ENCODE results near the gene MYOF.
"Not testable (repeated sequence)": the region's sequence is repeated elsewhere in the genome, so short reads cannot be mapped to it uniquely, and the experiment has no call there.

MYOF gene

GRCh38 chr10:93344691-93345090 lies 137.4 kb downstream of the MYOF start:
- no peak for DNase-seq

DNA sequence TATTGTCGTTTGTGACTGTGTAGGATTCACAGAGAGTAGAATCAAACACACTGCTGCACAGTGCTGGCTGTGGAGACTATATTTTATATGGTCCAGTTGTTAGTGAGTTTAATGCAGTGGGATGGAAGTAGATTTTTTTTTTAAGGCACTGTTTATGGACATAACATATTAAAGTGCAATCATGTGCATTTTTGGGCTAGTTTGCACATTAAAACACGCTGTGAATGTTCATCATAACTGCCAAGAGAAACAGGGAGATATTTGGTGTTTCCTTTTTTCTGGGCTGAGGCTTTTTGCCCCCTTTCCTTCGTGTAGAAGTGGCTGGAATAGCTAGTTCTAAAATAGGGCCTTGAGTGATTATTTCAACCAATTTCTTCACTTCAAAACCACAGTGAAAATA lies 139.2 kb downstream of the MYOF start:
- no peak for DNase-seq

DNA sequence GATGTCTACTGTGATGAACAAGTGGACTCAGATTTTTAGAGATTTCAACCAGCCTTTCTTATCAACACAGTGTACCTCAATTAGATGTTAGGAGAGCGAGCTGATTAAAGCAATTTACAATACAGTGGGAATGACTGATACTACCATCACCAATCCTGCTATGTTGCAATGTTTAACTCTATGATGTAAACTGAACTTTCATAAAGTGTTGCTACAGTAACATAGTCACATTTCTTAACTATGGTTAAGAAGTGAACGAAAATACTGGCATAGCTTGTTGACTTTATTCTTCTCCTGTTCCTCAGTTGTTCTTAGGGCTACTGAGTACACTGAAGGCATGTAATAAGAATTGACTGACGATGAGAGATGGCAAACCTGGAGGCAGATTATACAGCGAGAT lies 139.8 kb downstream of the MYOF start:
- no peak for DNase-seq

GRCh38 chr10:93337309-93337721 lies 144.8 kb downstream of the MYOF start:
- no peak for DNase-seq

GRCh38 chr10:93336678-93337077 lies 145.5 kb downstream of the MYOF start:
- DNase-seq, result no peak

DNA sequence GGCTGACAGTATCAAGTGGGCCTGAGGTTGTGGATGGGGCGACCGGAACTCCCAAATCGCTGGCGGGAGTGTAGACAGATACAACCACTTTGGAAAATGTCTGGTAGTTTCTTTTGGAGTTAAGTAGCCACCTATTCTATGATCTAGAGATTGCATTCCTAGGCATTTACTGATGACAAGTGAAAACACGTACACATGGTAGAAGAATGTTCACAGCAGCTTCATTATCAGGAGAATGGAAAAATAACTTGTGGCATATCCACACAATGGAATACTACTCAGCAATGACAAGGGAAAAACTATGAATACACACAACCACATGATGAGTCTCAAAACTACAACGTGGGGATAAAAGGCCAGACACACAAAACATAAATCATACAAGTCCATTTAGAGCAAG lies 146.0 kb downstream of the MYOF start:
- no peak for DNase-seq

DNA sequence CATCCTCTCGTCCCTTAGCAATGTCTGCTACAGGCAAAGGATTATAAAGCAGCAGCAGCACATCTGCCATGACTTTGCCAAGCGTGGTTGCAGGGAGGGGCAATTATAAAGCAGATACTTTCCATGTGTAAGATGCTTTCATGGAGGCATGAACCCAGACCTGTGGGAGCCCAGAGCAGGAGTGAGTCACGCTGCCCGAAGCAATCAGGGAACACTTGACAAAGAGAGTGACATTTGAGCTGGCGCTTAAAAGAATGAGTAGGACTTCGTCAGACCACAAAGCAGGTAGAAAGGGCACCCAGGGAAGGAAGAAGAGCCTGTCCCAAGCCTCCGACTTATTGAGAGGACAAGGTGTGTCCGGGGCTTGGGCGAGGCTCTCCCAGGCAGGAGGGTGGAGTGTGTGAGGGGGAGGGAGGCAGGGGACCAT lies 147.2 kb downstream of the MYOF start:
- DNase-seq, result peak; percentile 56

GRCh38 chr10:93334181-93334580 lies 148.0 kb downstream of the MYOF start:
- no peak for DNase-seq

DNA sequence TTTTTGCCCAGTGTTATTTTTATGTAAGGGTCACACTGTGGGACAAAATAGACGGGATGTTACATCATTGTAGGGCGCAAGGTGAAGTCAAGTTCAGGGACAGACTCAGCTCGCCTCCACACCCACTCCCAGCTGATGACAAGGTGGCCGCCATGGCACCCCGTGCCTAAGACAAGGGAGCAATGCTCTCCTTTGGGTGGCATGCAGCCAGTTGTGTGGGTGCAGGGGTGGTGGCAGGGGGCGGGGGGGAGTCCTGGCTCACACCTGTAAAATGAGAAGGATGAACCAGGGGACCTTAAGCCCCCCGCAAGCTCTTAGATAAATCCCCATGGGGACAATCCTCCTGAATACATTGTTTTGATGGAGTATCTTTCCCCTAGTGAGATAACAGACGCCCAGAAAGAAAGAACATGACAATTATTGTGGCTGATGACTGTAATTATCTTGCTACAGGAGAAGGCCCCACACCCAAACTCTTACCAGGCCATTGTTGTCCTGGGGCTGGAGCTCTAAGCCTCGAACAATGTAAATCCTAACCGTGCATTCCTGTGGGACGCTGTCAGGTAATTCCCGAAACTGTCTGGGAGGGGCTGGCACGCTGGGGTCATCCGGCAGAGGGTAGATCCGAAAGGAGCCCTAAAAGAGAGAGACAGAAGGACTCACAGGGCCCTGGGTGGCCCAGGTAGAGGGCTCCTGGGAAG lies 148.7 kb downstream of the MYOF start:
- peak; percentile 93 for DNase-seq

- DNase-seq, result no peak
Observed at GRCh38 chr10:93330824-93331223, 151.3 kb downstream of the MYOF start.

DNA sequence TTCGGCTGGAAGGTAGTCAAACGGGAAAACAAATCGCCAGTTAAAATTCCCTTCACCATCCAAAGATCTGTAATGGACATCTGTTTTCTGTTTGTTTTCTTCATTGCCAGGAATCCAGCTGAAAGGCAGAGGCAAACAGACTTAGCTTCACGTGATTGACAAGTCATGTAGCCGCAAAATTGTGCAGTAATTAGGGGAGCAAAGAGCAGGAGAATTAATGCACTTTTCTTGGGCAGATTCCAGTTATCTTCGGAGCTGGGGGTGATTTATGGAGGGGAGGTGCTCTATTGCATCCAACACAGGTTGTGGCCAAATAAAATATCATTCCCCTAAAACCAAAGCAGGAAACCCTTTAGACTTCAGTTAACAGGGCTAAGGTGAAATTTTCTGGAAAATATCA lies 162.2 kb downstream of the MYOF start:
- peak; percentile 85 for DNase-seq

- DNase-seq, result peak; percentile 14
Observed at GRCh38 chr10:93319096-93319495, 163.0 kb downstream of the MYOF start.

DNA sequence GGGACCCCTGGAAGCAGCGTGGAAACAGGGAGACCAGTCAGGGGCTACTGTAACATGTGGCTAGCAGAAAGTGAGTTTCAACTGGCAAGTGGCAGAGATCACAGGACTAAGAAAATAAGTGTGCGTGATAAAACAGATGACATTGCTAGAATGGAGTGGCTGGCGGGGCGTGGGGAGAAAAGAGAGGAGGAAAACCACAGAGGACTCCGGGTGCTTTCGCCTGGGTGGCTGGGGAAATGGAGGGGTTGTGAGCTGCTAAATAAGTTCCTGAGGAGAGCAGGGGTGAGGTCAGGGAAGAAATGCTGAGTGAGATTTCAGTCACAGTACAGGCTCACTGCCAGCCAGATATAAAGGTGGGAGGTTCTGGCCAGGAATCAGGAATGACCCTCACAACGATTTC lies 166.9 kb downstream of the MYOF start:
- no peak for DNase-seq

GRCh38 chr10:93314656-93315055 lies 167.5 kb downstream of the MYOF start:
- DNase-seq, result not testable (repeated sequence)

DNA sequence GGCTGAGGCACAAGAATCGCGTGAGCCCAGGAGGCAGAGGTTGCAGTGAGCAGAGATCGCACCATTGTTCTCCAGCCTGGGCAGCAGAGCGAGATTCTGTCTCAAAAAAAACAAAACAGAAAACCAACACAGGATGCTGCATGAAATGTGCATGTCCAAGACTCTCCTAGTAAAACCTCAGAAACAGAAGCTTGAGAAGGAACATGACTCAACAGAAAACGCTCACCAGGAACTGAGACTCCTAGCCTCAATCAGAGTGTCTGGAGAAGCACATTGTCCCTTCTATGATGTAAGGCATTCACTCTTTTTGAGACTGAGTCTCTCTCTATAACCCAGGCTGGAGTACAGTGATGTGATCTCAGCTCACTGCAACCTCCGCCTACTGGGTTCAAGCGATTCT lies 168.3 kb downstream of the MYOF start:
- no peak for DNase-seq

- DNase-seq, result peak; percentile 14
Observed at GRCh38 chr10:93309062-93309461, 173.1 kb downstream of the MYOF start.

- no peak for DNase-seq
Observed at GRCh38 chr10:93305122-93305521, 177.0 kb downstream of the MYOF start.

DNA sequence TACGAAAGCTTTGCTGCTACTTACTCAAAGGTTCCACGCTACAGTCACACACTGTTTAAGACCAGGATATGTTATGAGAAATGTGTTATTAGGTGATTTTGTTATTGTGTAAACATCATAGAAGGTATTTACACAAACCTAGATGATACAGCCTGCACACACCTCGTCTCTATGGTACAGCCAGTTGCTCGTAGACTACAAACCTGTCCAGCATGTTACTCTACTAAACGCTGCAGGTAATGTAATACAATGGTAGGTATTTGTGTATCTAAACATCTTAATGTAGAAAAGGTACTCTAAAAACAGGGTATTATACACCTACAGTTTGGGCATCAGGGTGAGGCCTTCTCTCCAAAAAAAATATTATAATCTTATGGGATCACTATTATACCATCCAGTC lies 181.2 kb downstream of the MYOF start:
- DNase-seq, result no peak

DNA sequence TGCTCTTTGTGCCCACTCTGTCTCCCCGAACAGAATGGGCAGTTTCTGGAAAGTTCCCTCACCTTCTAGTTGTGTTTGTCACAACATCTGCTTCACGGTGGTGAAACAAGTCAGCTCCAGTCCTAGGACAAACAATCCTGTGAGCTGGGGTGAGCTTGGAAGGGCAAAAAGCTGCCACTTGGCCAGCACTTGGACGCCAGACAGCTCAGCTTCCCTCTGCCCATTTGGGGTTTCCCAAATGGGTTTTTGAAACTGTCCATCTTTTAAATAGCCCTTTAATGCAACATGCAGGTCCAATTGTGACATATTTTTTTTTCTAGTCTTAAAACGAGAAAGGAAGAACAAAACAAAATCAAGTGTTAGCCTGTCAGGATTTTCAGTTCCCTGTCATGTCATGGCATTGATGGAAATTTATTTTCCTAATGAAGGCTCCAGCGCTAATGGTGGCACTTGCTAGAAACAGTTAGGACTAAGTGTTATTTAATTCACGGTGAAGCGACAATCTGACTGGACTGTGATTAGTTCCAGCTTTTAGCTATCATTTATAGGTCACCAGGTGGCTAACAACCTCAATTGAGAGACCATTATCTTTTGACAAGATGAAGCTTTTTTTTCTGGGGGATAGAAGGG lies 181.7 kb downstream of the MYOF start:
- DNase-seq, result no peak

DNA sequence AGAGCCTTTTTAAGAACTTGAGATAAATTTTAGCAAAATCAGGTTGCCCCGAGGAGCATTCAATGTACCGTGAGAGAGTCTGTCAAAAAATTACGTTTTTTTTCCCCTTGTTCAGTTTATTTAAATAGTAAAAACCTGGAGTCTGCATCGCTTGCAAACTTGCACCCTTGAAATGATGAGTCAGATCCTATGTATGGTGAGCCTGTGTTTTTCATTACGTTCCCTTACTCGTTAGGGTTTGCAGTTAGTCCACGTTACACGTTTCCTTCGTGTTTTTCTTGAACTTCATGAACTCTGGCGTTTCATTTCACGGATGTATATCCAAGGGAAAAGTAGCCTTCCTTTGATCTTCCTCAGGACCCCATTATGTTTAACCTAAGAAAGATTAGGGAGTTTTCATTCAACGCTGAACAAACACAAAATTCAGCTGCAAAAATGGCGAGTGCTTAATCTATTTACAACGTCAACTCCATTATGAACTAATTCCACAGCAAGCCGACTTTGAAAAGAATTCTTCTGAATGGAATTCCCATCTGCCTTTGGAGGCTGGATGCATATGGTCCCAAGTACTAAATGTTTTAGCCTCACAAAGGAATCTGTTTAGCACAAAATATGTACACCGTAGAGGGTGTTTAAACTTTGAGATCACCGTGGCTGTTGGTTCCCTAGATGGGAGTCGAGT lies 182.4 kb downstream of the MYOF start:
- DNase-seq, result no peak

GRCh38 chr10:93299195-93299594 lies 182.9 kb downstream of the MYOF start:
- no peak for DNase-seq

DNA sequence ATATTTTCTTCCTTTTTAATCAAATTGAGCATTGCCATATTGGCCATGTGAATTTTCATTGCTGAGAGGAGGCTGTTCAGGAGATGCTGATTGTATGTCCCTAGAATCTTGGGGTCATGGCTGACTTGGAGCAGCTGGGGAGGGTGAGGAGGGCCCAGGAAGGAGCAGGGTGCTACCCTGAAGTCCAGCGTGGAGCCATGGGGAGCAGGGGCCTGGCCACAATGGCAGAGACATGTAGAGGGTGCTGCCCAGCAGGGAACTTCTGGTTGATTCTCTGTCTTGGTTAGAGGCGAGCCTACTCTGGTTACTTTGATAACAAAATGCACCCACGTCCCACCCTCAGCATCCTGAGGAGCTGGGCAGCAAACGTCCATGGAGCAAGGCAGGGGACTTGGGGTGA lies 186.0 kb downstream of the MYOF start:
- DNase-seq, result no peak

DNA sequence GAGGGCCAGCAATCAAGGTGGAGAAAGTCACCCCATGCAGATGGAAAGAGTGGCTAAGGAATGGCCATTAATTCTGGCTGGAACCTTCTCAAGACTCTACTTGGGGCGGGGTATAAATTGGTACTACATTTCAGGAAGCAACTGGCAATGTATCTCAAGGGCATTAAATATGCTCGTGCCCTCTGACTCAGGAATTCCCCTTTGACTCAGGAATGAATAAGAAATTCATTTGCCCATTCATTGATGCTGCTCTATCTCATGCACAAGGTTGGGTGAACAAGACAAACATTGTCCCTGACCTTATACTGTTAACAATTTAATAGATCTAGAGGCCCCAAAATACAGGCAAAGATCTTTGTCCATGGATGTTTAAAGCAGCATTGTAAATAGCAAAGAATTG lies 188.1 kb downstream of the MYOF start:
- DNase-seq, result no peak

DNA sequence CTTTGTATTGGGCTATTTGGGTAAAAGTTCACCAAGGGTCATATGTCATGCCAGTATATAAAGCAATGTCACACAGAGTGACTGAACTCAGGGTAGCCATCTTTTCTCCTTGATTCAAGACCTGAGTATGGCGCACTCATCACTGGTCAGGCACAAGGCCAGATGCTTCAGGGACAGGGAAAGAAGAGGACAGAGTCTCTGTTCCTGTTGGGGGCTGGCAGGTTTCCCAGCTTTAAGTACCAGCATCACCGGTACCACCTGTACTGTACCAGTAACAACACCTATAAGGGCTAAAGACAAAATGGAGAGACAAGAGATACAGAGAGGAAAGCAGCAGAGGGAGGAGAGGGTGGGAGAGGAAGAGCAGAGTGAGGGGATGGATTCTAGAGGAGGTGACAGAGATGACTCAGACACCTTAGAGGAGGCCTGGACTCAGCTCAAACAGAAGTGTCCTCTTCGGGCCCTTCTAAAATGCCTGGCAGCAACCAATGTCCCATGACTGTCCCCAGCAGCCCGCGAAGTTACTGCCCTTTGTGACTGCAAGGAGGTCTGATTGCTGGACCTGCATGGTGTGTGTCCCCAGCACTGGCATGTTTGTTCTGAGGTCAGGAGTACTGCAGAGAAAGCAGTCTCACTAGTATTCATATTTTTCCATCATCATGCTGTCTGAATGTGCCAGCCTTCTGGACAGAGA lies 191.3 kb downstream of the MYOF start:
- DNase-seq, result no peak

Data from NCI-H69 (cell line).